ENCODE measurements around the gene CYFIP1. TPM values are rescaled to one million over a fixed set of nuclear protein-coding genes. Genes with fewer than 3 reads are reported as not detected.

CYFIP1 gene
- total RNA-seq, 4 donors from 2014 or later = 86.8 to 131 (median 105) TPM

GRCh38 chr15:22863356-22863755, 116.8 kb downstream of the CYFIP1 start:
- Histone ChIP-seq H3K27me3 (no peaks in the 10 kb centered on the region), H3K4me1 (peaks cover 0 to 1% (median under 1%) of the 10 kb centered on the region in 4 donors), H3K27ac (replicated peaks in 1 of 4) (no peak overlapping the region), H3K9me3 (no peaks in the 10 kb centered on the region), H3K4me3 (no peak overlapping the region), H3K36me3 (peaks cover 24 to 98% (median 65%) of the 10 kb centered on the region in 4 donors)
- intact Hi-C loops (cut with DNase I) = no loop called here
- no peak for TF ChIP-seq CTCF (IDR thresholded peaks at IDR 0.05)
- TF ChIP-seq EP300 (IDR thresholded peaks at IDR 0.05) = no peak
- no peak for TF ChIP-seq POLR2A (IDR thresholded peaks at IDR 0.05; ENCODE audit: low read depth)
- no peak for TF ChIP-seq POLR2AphosphoS5 (IDR thresholded peaks at IDR 0.05)
- no peak for DNase-seq (ENCODE audit: extremely low spot score)
- 90% methylated on average over 3 of the region's 3 CpGs for WGBS

GRCh38 chr15:22861161-22861560, 119.0 kb downstream of the CYFIP1 start:
- WGBS = 81% methylated on average over 2 of the region's 2 CpGs
- intact Hi-C loops (cut with DNase I) = no loop called here
- no peaks in the 10 kb centered on the region for H3K9me3 ChIP-seq
- no peak for DNase-seq (ENCODE audit: extremely low spot score)
- no peaks in the 10 kb centered on the region for H3K27me3 ChIP-seq
- no peaks in the 10 kb centered on the region for H3K4me1 ChIP-seq
- H3K36me3 ChIP-seq = peaks cover 18 to 95% (median 58%) of the 10 kb centered on the region in 4 donors
- no peak overlapping the region for H3K27ac ChIP-seq (replicated peaks in 1 of 4)
- TF ChIP-seq POLR2A (IDR thresholded peaks at IDR 0.05; ENCODE audit: low read depth) = no peak
- no peak for TF ChIP-seq CTCF (IDR thresholded peaks at IDR 0.05)
- no peak for TF ChIP-seq POLR2AphosphoS5 (IDR thresholded peaks at IDR 0.05)
- no peak for TF ChIP-seq EP300 (IDR thresholded peaks at IDR 0.05)
- H3K4me3 ChIP-seq = no peak overlapping the region

GRCh38 chr15:22856659-22857058, 123.5 kb downstream of the CYFIP1 start:
- H3K36me3 ChIP-seq = peaks cover 54 to 95% (median 74%) of the 10 kb centered on the region in 4 donors
- WGBS = 53% methylated on average over 1 of the region's 1 CpG
- intact Hi-C loops (cut with DNase I) = no loop called here

GRCh38 chr15:22855791-22856190, 124.4 kb downstream of the CYFIP1 start:
- peaks cover 57 to 90% (median 72%) of the 10 kb centered on the region in 4 donors for H3K36me3 ChIP-seq
- no peaks in the 10 kb centered on the region for H3K27me3 ChIP-seq
- intact Hi-C loops (cut with DNase I) = no loop called here
- H3K4me1 ChIP-seq = no peaks in the 10 kb centered on the region
- no peaks in the 10 kb centered on the region for H3K9me3 ChIP-seq
- no peak overlapping the region for H3K4me3 ChIP-seq
- DNase-seq (ENCODE audit: extremely low spot score) = no peak
- no peak overlapping the region for H3K27ac ChIP-seq (replicated peaks in 1 of 4)
- 50% methylated on average over 4 of the region's 4 CpGs for WGBS
- TF ChIP-seq POLR2AphosphoS5 (IDR thresholded peaks at IDR 0.05) (no peak), EP300 (IDR thresholded peaks at IDR 0.05) (no peak), POLR2A (IDR thresholded peaks at IDR 0.05; ENCODE audit: low read depth) (no peak), CTCF (IDR thresholded peaks at IDR 0.05) (no peak)

More at GRCh38 chr15:22856659-22857058, 123.5 kb downstream of the CYFIP1 start:
- no peaks in the 10 kb centered on the region for H3K27me3 ChIP-seq
- TF ChIP-seq POLR2A (IDR thresholded peaks at IDR 0.05; ENCODE audit: low read depth) (no peak), CTCF (IDR thresholded peaks at IDR 0.05) (no peak), EP300 (IDR thresholded peaks at IDR 0.05) (no peak), POLR2AphosphoS5 (IDR thresholded peaks at IDR 0.05) (no peak)
- H3K4me3 ChIP-seq = no peak overlapping the region
- H3K27ac ChIP-seq (replicated peaks in 1 of 4) = no peak overlapping the region
- no peaks in the 10 kb centered on the region for H3K9me3 ChIP-seq
- no peaks in the 10 kb centered on the region for H3K4me1 ChIP-seq
- no peak for DNase-seq (ENCODE audit: extremely low spot score)

- no peak for TF ChIP-seq EP300 (IDR thresholded peaks at IDR 0.05)
- TF ChIP-seq CTCF (IDR thresholded peaks at IDR 0.05) = no peak
- no peak for TF ChIP-seq POLR2A (IDR thresholded peaks at IDR 0.05; ENCODE audit: low read depth)
- no peak for TF ChIP-seq POLR2AphosphoS5 (IDR thresholded peaks at IDR 0.05)
These were observed 128.7 kb downstream of the CYFIP1 start for GRCh38 chr15:22851513-22851912.

More at GRCh38 chr15:22851513-22851912, 128.7 kb downstream of the CYFIP1 start:
- no peak overlapping the region for H3K4me3 ChIP-seq
- no peaks in the 10 kb centered on the region for H3K4me1 ChIP-seq
- DNase-seq (ENCODE audit: extremely low spot score) = no peak
- intact Hi-C loops (cut with DNase I) = no loop called here
- H3K9me3 ChIP-seq = no peaks in the 10 kb centered on the region
- no peak overlapping the region for H3K27ac ChIP-seq (replicated peaks in 1 of 4)
- 90% methylated on average over 4 of the region's 4 CpGs for WGBS
- H3K27me3 ChIP-seq = no peaks in the 10 kb centered on the region
- peaks cover 44 to 81% (median 59%) of the 10 kb centered on the region in 4 donors for H3K36me3 ChIP-seq
